Osteocyte (in vitro differentiated cells): ENCODE data around the gene AMDHD2. TPM values are rescaled to one million over a fixed set of nuclear protein-coding genes. Genes with fewer than 3 reads are reported as not detected.

Experiments used
- DNase-seq: peaks from one replicate; pipeline ENCODE4 v3.0.0; 2021; ENCODE audit warnings: mixed read lengths; ENCODE audit not compliant: unreplicated experiment; ENCODE audit errors: extremely low spot score
- H3K27ac Mint-ChIP-seq: one replicate; pipeline ENCODE4 v1.8.0; 2021; ENCODE audit warnings: mild to moderate bottlenecking, mixed read lengths; ENCODE audit not compliant: unreplicated experiment
- H3K27me3 Mint-ChIP-seq: one replicate; pipeline ENCODE4 v1.8.0; 2021; ENCODE audit warnings: mixed read lengths; ENCODE audit not compliant: unreplicated experiment
- H3K36me3 Mint-ChIP-seq: one replicate; pipeline ENCODE4 v1.8.0; 2021; ENCODE audit warnings: mixed read lengths; ENCODE audit not compliant: unreplicated experiment
- H3K4me1 Mint-ChIP-seq: one replicate; pipeline ENCODE4 v1.8.0; 2021; ENCODE audit warnings: mixed read lengths; ENCODE audit not compliant: unreplicated experiment
- H3K4me3 Mint-ChIP-seq: one replicate; pipeline ENCODE4 v1.8.0; 2021; ENCODE audit warnings: mild to moderate bottlenecking, moderate library complexity, mixed read lengths; ENCODE audit not compliant: unreplicated experiment
- H3K9me3 Mint-ChIP-seq: one replicate; pipeline ENCODE4 v1.8.0; 2021; ENCODE audit warnings: mixed read lengths; ENCODE audit not compliant: unreplicated experiment
- CTCF ChIP-seq: fragments of 200-600 bp; sonication (generic); IDR thresholded peaks from 2 replicates; pipeline ENCODE4 v1.5.0; 2021; ENCODE audit warnings: antibody characterized with exemption, mild to moderate bottlenecking, moderate library complexity
- total RNA-seq: library from RNA; stranded (reverse); gene quantifications from 2 replicates; pipeline ENCODE4 v1.2.1, GENCODE V29; 2021

The AMDHD2 gene
- total RNA-seq, 1 donor from 2014 or later = 56.6 TPM

DNA sequence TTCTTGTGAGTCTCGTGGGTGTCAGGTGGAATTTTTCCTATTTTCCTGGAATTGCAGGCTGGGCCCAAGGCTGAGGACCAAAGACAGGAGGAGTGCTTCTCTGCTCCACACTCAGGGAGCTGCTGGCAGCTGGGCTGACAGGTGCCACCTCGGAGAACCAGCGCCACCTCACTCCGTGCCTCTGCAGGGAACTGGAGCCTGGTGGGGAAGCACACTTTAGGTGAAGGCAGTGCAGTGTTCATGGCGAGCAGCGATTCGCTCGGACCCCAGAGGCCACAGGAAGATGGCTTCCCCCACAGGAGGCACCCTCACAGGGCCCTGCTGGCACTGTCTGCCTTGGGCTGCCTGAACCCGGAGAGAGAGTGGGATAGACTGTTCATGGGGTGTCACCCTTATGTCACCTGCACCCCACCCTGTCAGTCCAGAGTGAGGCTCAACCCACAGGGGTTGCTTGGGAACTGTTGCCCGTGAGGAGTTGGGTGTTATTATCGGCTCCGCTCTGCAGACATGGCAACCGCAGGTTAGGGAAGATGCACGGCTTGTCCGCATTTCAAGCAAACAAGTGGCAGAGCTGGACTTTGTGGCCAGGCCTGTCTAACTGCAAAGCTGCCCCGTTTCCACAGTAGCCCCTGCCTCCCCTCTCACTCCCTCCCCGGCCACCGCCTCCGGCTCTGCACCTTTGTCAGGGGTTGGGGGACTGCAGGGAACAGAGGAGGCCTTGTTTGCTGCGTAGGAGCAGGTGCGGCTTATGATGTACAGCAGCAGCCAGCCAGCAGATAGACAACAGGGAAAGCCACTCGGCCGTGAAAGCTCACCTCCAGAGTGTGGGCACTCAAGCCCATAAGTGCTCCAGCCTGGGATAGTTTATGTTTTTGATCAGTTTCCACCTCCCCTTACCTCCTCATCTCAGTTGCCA lies 29.7 kb upstream of the AMDHD2 start:
- Mint-ChIP-seq H3K4me1 (peaks cover 11% of the 10 kb centered on the region), H3K4me3 (no peak overlapping the region), H3K9me3 (no peaks in the 10 kb centered on the region), H3K27ac (no peak overlapping the region), H3K36me3 (no peaks in the 10 kb centered on the region), H3K27me3 (no peaks in the 10 kb centered on the region)
- no peak for DNase-seq
- no peak for TF ChIP-seq CTCF

DNA sequence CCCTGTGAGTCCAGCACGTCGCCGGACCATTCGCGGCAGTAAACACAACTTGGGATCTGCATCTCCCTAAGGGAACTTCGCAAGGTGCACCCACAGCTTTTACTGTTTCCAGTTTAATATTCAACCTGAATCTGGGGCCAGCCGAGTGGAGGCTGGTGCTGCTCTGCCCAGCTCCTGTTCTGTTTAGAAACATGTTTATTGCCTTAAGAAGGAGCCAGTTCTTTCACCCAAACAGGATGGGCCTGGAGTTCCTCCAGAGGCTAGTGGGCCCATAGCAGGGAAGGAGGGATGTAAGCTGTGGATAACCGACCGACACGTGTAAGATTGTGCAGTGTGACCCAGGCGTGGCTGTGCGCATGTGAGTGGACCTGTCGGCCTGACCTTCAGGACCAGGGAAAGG lies 27.9 kb upstream of the AMDHD2 start:
- H3K36me3 Mint-ChIP-seq = peaks cover 4% of the 10 kb centered on the region
- H3K9me3 Mint-ChIP-seq = no peaks in the 10 kb centered on the region
- DNase-seq = no peak
- TF ChIP-seq CTCF = no peak
- H3K27me3 Mint-ChIP-seq = no peaks in the 10 kb centered on the region
- H3K4me3 Mint-ChIP-seq = no peak overlapping the region
- peaks cover 5% of the 10 kb centered on the region for H3K4me1 Mint-ChIP-seq
- no peak overlapping the region for H3K27ac Mint-ChIP-seq

DNA sequence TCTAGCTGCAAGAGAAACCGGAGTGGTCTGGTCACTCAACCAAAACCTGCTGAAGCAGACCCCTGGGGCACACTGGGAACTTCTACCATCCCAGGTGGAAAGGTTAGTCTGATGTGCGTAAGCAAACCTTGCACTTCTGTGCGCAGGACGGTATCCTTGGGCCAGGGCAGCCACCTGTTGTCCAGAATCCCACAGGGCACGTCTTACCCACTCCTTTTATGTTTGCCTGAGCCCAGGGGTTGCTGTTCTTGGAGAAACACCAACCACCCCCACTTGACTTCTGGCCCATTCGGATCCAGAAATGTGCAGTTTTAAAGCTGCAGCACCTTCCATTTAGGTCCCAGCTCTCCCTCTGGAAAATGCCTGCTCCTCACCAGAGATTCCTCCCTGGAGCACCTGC lies 26.6 kb upstream of the AMDHD2 start:
- Mint-ChIP-seq H3K36me3 (peaks cover 9% of the 10 kb centered on the region), H3K27me3 (no peaks in the 10 kb centered on the region), H3K9me3 (no peaks in the 10 kb centered on the region), H3K4me3 (no peak overlapping the region), H3K27ac (no peak overlapping the region), H3K4me1 (peaks cover 5% of the 10 kb centered on the region)
- no peak for DNase-seq
- no peak for TF ChIP-seq CTCF

GRCh38 chr16:2494616-2495015 lies 25.6 kb upstream of the AMDHD2 start:
- no peak for TF ChIP-seq CTCF
- DNase-seq = no peak
- peaks cover 5% of the 10 kb centered on the region for H3K4me1 Mint-ChIP-seq
- no peak overlapping the region for H3K27ac Mint-ChIP-seq
- H3K4me3 Mint-ChIP-seq = no peak overlapping the region
- H3K36me3 Mint-ChIP-seq = peaks cover 9% of the 10 kb centered on the region
- no peaks in the 10 kb centered on the region for H3K27me3 Mint-ChIP-seq
- H3K9me3 Mint-ChIP-seq = no peaks in the 10 kb centered on the region

GRCh38 chr16:2495041-2495440 lies 25.1 kb upstream of the AMDHD2 start:
- peaks cover 9% of the 10 kb centered on the region for H3K36me3 Mint-ChIP-seq
- H3K27me3 Mint-ChIP-seq = no peaks in the 10 kb centered on the region
- H3K4me1 Mint-ChIP-seq = peaks cover 5% of the 10 kb centered on the region
- H3K27ac Mint-ChIP-seq = no peak overlapping the region
- H3K4me3 Mint-ChIP-seq = no peak overlapping the region
- no peak for TF ChIP-seq CTCF
- no peak for DNase-seq
- H3K9me3 Mint-ChIP-seq = no peaks in the 10 kb centered on the region
